Prostate gland (tissue), 2 donors: ENCODE measurements around the gene MBIP.

Experiments used
- POLR2A ChIP-seq: fragments of 450-650 bp; IDR thresholded peaks from one replicate; pipeline ENCODE4 v1.6.1; 2016; ENCODE audit warnings: antibody characterized with exemption, mild to moderate bottlenecking
- POLR2AphosphoS5 ChIP-seq: sonication (generic); formaldehyde crosslinking; IDR thresholded peaks from one replicate; pipeline ENCODE4 v1.6.1; 2017; ENCODE audit warnings: antibody characterized with exemption
- TF ChIP-seq, protein P1 (sequence below), 4 experiments: fragments of 200-600 bp in 2 of 4; fragments of 450-650 bp in 2 of 4; sonication (generic) in 2 of 4; IDR thresholded peaks; 1 replicate in 3 of 4; 2 replicates in 1 of 4; pipeline ENCODE4 v1.5.1; 2016 to 2019; ENCODE audit warnings: antibody characterized with exemption in 4 of 4, mild to moderate bottlenecking in 2 of 4, moderate library complexity in 2 of 4

DNA sequence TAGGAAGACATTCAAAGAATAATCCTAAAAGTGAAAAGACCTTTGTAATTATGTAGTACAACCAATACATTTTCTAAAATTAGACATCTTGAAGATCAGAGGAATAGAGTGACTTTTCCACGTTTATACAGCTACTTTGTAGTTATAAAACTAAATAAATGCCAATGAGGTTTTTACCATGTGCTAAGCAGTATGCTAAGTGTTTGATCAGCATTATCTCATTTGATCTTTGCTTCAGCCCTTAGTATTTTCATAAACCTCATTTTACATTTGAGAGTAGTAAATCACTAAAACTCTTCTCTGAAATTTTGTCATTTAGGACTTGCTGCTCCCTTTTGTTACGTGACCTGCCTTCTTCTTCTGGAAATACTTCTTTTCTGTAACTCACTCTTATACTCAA is 13.6 kb downstream of the MBIP start:
- TF ChIP-seq, protein P1, sequence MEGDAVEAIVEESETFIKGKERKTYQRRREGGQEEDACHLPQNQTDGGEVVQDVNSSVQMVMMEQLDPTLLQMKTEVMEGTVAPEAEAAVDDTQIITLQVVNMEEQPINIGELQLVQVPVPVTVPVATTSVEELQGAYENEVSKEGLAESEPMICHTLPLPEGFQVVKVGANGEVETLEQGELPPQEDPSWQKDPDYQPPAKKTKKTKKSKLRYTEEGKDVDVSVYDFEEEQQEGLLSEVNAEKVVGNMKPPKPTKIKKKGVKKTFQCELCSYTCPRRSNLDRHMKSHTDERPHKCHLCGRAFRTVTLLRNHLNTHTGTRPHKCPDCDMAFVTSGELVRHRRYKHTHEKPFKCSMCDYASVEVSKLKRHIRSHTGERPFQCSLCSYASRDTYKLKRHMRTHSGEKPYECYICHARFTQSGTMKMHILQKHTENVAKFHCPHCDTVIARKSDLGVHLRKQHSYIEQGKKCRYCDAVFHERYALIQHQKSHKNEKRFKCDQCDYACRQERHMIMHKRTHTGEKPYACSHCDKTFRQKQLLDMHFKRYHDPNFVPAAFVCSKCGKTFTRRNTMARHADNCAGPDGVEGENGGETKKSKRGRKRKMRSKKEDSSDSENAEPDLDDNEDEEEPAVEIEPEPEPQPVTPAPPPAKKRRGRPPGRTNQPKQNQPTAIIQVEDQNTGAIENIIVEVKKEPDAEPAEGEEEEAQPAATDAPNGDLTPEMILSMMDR (IDR thresholded peaks at IDR 0.05), result no peak
- TF ChIP-seq POLR2A, result no peak
- no peak for TF ChIP-seq POLR2AphosphoS5
